GM12864 (cell line): ENCODE measurements around the gene ST8SIA1.

Source experiments
- DNase-seq: peaks from one replicate; pipeline ENCODE4 v3.0.0-alpha.2; 2011; ENCODE audit warnings: low read depth
- H3K4me3 ChIP-seq: 2 replicates; pipeline ENCODE4 v1.5.1; 2011; ENCODE audit warnings: mild to moderate bottlenecking, low read depth, low read length, control low read depth
- CTCF ChIP-seq: IDR thresholded peaks from 2 replicates; pipeline ENCODE4 v1.5.1; 2011; ENCODE audit warnings: low read depth, mild to moderate bottlenecking, moderate library complexity, low read length, control low read depth, inconsistent platforms; ENCODE audit errors: missing control alignments

ST8SIA1 gene

GRCh38 chr12:22283508-22283907 is 51.0 kb downstream of the ST8SIA1 start:
- no peak for TF ChIP-seq CTCF
- DNase-seq = no peak

GRCh38 chr12:22283006-22283506 is 51.5 kb downstream of the ST8SIA1 start:
- TF ChIP-seq CTCF = no peak
- no peak overlapping the region for H3K4me3 ChIP-seq
- DNase-seq = no peak

More at GRCh38 chr12:22283508-22283907, 51.0 kb downstream of the ST8SIA1 start:
- H3K4me3 ChIP-seq = no peak overlapping the region

- no peak for DNase-seq
- no peak overlapping the region for H3K4me3 ChIP-seq
- no peak for TF ChIP-seq CTCF
Observed at GRCh38 chr12:22282283-22282682, 52.2 kb downstream of the ST8SIA1 start.

GRCh38 chr12:22276867-22277266 is 57.6 kb downstream of the ST8SIA1 start:
- H3K4me3 ChIP-seq = no peak overlapping the region
- no peak for DNase-seq
- no peak for TF ChIP-seq CTCF

GRCh38 chr12:22276313-22276712 is 58.2 kb downstream of the ST8SIA1 start:
- no peak for DNase-seq
- TF ChIP-seq CTCF = no peak
- no peak overlapping the region for H3K4me3 ChIP-seq

- TF ChIP-seq CTCF = no peak
- H3K4me3 ChIP-seq = no peak overlapping the region
- no peak for DNase-seq
Observed at GRCh38 chr12:22275843-22276242, 58.7 kb downstream of the ST8SIA1 start.

- H3K4me3 ChIP-seq = no peak overlapping the region
- TF ChIP-seq CTCF = no peak
- no peak for DNase-seq
Observed at GRCh38 chr12:22272335-22273151, 62.0 kb downstream of the ST8SIA1 start.
